GM12878 (cell line): ENCODE results near the gene TNFAIP8L1. TPM values are rescaled to one million over a fixed set of nuclear protein-coding genes. Genes with fewer than 3 reads are reported as not detected.

ENCODE experiments used
- ATAC-seq: fragments of 200-7000 bp; cut with Tn5 transposase; 3 replicates; pipeline ENCODE4 v1.9.1; 2020; ENCODE audit warnings: mild to moderate bottlenecking, moderate library complexity
- BruUV-seq: library from RNA; stranded (reverse); fragments of 400-500 nt; replicated peaks from 2 replicates; lab custom pipeline; 2021; lab: Mats Ljungman, UMichigan
- CTCF ChIA-PET: fragments of 300-600 bp; sonication (Branson Sonifier 250); formaldehyde crosslinking; extraction: SDS; loops from one replicate; lab custom pipeline; 2021; ENCODE audit warnings: inconsistent platforms; lab: Yijun Ruan, JAX
- POLR2A ChIA-PET: fragments of 350-600 bp; formaldehyde crosslinking; extraction: SDS; loops from one replicate; lab custom pipeline; 2021; ENCODE audit warnings: inconsistent platforms; lab: Charles Lee
- RAD21 ChIA-PET: fragments of 300-600 bp; sonication (Branson Sonifier 250); formaldehyde crosslinking; loops from one replicate; lab custom pipeline; 2023; ENCODE audit warnings: antibody characterized with exemption; ENCODE audit not compliant: unreplicated experiment; lab: Charles Lee
- SMC1A ChIA-PET: fragments of 300-600 bp; sonication (Branson Sonifier 250); formaldehyde crosslinking; loops from one replicate; lab custom pipeline; 2023; ENCODE audit not compliant: unreplicated experiment, uncharacterized antibody; lab: Charles Lee
- DNase-seq: peaks from one replicate; pipeline ENCODE4 v3.0.0-alpha.2; 2011; ENCODE audit warnings: low read depth, low spot score
- FAIRE-seq: peaks from 3 replicates; lab custom pipeline; 2011; peaks lifted over from hg19 to GRCh38; lab: Jason Lieb, UNC
- H2AFZ ChIP-seq: 2 replicates; pipeline ENCODE4 v1.6.0; 2011; ENCODE audit warnings: low read depth, low read length, control low read depth; ENCODE audit not compliant: control insufficient read depth
- H3K27ac ChIP-seq: 2 replicates; pipeline ENCODE4 v1.5.1; 2011; ENCODE audit warnings: control low read depth; ENCODE audit not compliant: control insufficient read depth, insufficient read depth
- H3K27me3 ChIP-seq, 2 experiments: replicated peaks in 1 of 2; 2 replicates each; pipeline versions ENCODE4 v1.6.0 to v1.6.1; 2011; ENCODE audit warnings: low read length in 1 of 2; ENCODE audit not compliant: control insufficient read depth in 2 of 2, insufficient read depth in 2 of 2
- H3K36me3 ChIP-seq, 2 experiments: 2 replicates each; pipeline ENCODE4 v1.5.1; 2011; ENCODE audit warnings: low read length in 1 of 2; ENCODE audit not compliant: control insufficient read depth in 2 of 2, insufficient read depth in 2 of 2
- H3K4me1 ChIP-seq: 2 replicates; pipeline ENCODE4 v1.6.1; 2011; ENCODE audit warnings: mild to moderate bottlenecking, low read length, moderate library complexity, mixed read lengths; ENCODE audit not compliant: control insufficient read depth, insufficient read depth
- H3K4me2 ChIP-seq: 2 replicates; pipeline ENCODE4 v1.6.0; 2011; ENCODE audit warnings: control low read depth; ENCODE audit not compliant: control insufficient read depth, insufficient read depth
- H3K4me3 ChIP-seq: fragments of 200-600 bp; sonication (generic); 2 replicates; pipeline ENCODE4 v1.5.1; 2016
- H3K79me2 ChIP-seq: 2 replicates; pipeline ENCODE4 v1.6.0; 2011; ENCODE audit warnings: low read length; ENCODE audit not compliant: control insufficient read depth, insufficient read depth
- H3K9ac ChIP-seq: 2 replicates; pipeline ENCODE4 v1.8.0; 2011; ENCODE audit warnings: low read length, control low read depth, mixed read lengths; ENCODE audit not compliant: control insufficient read depth, insufficient read depth
- H3K9me3 ChIP-seq: replicated peaks from 3 replicates; pipeline ENCODE4 v1.5.1; 2011; ENCODE audit warnings: mild to moderate bottlenecking, low read length; ENCODE audit not compliant: control insufficient read depth, insufficient read depth
- H4K20me1 ChIP-seq: 2 replicates; pipeline ENCODE4 v1.6.0; 2011; ENCODE audit not compliant: control insufficient read depth, insufficient read depth
- CHD1 ChIP-seq: IDR thresholded peaks from 2 replicates; pipeline ENCODE4 v1.6.1; 2012; ENCODE audit warnings: low read depth, low read length, improper control_type of control experiment
- CREM ChIP-seq: IDR thresholded peaks from 2 replicates; pipeline ENCODE4 v1.6.1; 2014; ENCODE audit warnings: antibody characterized with exemption, low read depth
- JUNB ChIP-seq: IDR thresholded peaks from 2 replicates; pipeline ENCODE4 v1.6.1; 2016; ENCODE audit warnings: antibody characterized with exemption, mild to moderate bottlenecking
- NFXL1 ChIP-seq: fragments of 450-650 bp; IDR thresholded peaks from 2 replicates; pipeline ENCODE4 v1.6.1; 2017; ENCODE audit warnings: antibody characterized with exemption, mild to moderate bottlenecking, borderline replicate concordance
- NR2C1 ChIP-seq: fragments of 450-650 bp; IDR thresholded peaks from 2 replicates; pipeline ENCODE4 v1.6.1; 2017; ENCODE audit warnings: antibody characterized with exemption, mild to moderate bottlenecking, moderate library complexity
- SMARCA5 ChIP-seq: fragments of 450-650 bp; IDR thresholded peaks from 2 replicates; pipeline ENCODE4 v1.6.1; 2017; ENCODE audit warnings: mild to moderate bottlenecking
- SREBF1 ChIP-seq: IDR thresholded peaks from 2 replicates; pipeline ENCODE4 v1.6.1; 2012; ENCODE audit warnings: mild to moderate bottlenecking, low read length
- SREBF2 ChIP-seq: IDR thresholded peaks from 2 replicates; pipeline ENCODE4 v1.6.1; 2012; ENCODE audit warnings: mild to moderate bottlenecking, low read length
- TARDBP ChIP-seq: IDR thresholded peaks from 2 replicates; pipeline ENCODE4 v1.6.1; 2016; ENCODE audit warnings: borderline replicate concordance
- ZNF217 ChIP-seq: fragments of 450-650 bp; IDR thresholded peaks from 2 replicates; pipeline ENCODE4 v1.6.1; 2017; ENCODE audit warnings: antibody characterized with exemption, mild to moderate bottlenecking
- WGBS: methylation state at CpG from one replicate; pipeline ENCODE4 v1.1.6; 2016; ENCODE audit warnings: low lambda C conversion rate; ENCODE audit not compliant: insufficient replicate concordance, insufficient coverage; ENCODE audit errors: missing lambda C conversion rate; 5-methylcytosine and 5-hydroxymethylcytosine counted together
- in situ Hi-C: fragments of 300-500 bp; cut with MboI; formaldehyde crosslinking; loops from 9 replicates; pipeline ENCODE4 v1.14.3; 2018; ENCODE audit warnings: mixed read lengths
- intact Hi-C: fragments of 100-400 bp; cut with micrococcal nuclease; formaldehyde crosslinking; loops from one replicate; pipeline ENCODE4 v1.14.2; 2022; ENCODE audit not compliant: unreplicated experiment
- polyA plus RNA-seq, 11 experiments: library from polyadenylated mRNA; depleted of rRNA in 4 of 11; unstranded in 6 of 11; stranded (reverse) in 5 of 11; fragments of >200 nt; fragmentation: Nextera tagmentation in 4 of 11; fragmentation: Illumina TruSeq in 1 of 11; extraction: Ambion mirVana in 4 of 11; extraction: Trizol in 1 of 11; gene quantifications; 1 replicate in 1 of 11; 2 replicates in 10 of 11; pipeline versions ENCODE4 v1.2.1 to v1.2.3, GENCODE V29; 2011 to 2016; ENCODE audit warnings: inconsistent platforms in 2 of 11, missing spikeins in 2 of 11, low read depth in 1 of 11
- total RNA-seq, 4 experiments: library from RNA; depleted of rRNA in 3 of 4; stranded (reverse); fragments of >200 nt in 3 of 4; fragmentation: Illumina TruSeq in 1 of 4; extraction: Trizol in 1 of 4; gene quantifications; 2 replicates each; pipeline versions ENCODE4 v1.2.1 to v1.2.3, GENCODE V29; 2013 to 2021
- TF ChIP-seq, protein P1 (sequence below): IDR thresholded peaks from 2 replicates; pipeline ENCODE4 v1.6.1; 2011; ENCODE audit warnings: borderline replicate concordance, low read depth, mild to moderate bottlenecking, moderate library complexity, low read length; ENCODE audit not compliant: insufficient read depth, poor library complexity, severe bottlenecking
- TF ChIP-seq, protein P2 (sequence below): fragments of 450-650 bp; conservative IDR thresholded peaks from 2 replicates; pipeline ENCODE4 v1.6.1; 2017; ENCODE audit warnings: mild to moderate bottlenecking, moderate library complexity
- TF ChIP-seq, protein P3 (sequence below): fragments of 450-650 bp; formaldehyde crosslinking; IDR thresholded peaks from 2 replicates; pipeline ENCODE4 v1.4.0; 2022; ENCODE audit warnings: mild to moderate bottlenecking, moderate library complexity

TNFAIP8L1 gene
- total and polyA plus RNA-seq, 10 of the 15 experiments (the other 5 are each of a cell fraction or from before 2014, with no cell fraction given), result 0.93 to 12.7 (median 8.6) TPM

DNA sequence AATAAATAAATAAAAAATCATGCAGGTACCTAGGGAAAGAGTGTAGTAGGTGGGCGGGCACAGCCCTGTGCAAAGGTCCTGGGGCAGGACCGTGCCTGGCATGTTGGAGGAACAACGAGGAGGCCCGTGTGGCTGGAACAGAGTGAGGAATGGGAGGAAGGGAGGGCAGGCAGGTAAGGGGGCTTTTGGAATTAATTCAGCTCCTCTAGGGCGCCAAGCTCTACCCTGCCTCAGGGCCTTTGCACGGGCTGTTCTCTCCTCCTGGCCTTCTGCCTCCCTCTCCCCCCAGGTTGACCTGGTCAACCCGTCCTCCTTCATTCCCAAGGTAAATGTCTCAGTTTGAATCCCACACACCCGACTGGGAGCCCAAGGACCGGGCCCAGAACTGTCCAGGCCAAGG is 48.8 kb upstream of the TNFAIP8L1 start:
- BruUV-seq, result no TSS peak
- Histone ChIP-seq H3K79me2 (no peaks in the 10 kb centered on the region), H3K4me3 (no peak overlapping the region), H2AFZ (no peak overlapping the region), H3K27me3 (peaks cover 0 to 1% of the 10 kb centered on the region in 2 experiments; a peak in 1 of 4 replicates), H3K4me2 (no peak overlapping the region), H3K4me1 (no peaks in the 10 kb centered on the region), H3K9ac (no peak overlapping the region), H3K9me3 (no peaks in the 10 kb centered on the region), H3K27ac (no peak overlapping the region), H3K36me3 (no peaks in the 10 kb centered on the region), H4K20me1 (no peaks in the 10 kb centered on the region)
- DNase-seq (no peak), ATAC-seq (no peak), FAIRE-seq (no peak)
- ChIA-PET SMC1A (interaction anchor here (1.4 to 1.5 kb wide), 2 partner anchors 11 to 50 kb away, joined by 3 read pairs; no protein-coding TSS in a partner anchor), RAD21 (interaction anchor here (1.8 kb wide), 1 partner anchor 46 kb away, joined by 9 read pairs; no protein-coding TSS in a partner anchor), CTCF (interaction anchor here (1.4 to 2.1 kb wide), 3 partner anchors 14 to 201 kb away, joined by 7 to 18 read pairs (median 9); partner anchors contain the start of gene FEM1A), POLR2A (interaction anchor here (0.5 kb wide), 1 partner anchor 1901 kb away, joined by 3 read pairs; no protein-coding TSS in a partner anchor)
- in situ Hi-C loops (no loop called here), intact Hi-C loops (no loop called here)
- TF ChIP-seq, protein P1, sequence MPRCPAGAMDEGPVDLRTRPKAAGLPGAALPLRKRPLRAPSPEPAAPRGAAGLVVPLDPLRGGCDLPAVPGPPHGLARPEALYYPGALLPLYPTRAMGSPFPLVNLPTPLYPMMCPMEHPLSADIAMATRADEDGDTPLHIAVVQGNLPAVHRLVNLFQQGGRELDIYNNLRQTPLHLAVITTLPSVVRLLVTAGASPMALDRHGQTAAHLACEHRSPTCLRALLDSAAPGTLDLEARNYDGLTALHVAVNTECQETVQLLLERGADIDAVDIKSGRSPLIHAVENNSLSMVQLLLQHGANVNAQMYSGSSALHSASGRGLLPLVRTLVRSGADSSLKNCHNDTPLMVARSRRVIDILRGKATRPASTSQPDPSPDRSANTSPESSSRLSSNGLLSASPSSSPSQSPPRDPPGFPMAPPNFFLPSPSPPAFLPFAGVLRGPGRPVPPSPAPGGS, result no peak
- TF ChIP-seq, protein P2, sequence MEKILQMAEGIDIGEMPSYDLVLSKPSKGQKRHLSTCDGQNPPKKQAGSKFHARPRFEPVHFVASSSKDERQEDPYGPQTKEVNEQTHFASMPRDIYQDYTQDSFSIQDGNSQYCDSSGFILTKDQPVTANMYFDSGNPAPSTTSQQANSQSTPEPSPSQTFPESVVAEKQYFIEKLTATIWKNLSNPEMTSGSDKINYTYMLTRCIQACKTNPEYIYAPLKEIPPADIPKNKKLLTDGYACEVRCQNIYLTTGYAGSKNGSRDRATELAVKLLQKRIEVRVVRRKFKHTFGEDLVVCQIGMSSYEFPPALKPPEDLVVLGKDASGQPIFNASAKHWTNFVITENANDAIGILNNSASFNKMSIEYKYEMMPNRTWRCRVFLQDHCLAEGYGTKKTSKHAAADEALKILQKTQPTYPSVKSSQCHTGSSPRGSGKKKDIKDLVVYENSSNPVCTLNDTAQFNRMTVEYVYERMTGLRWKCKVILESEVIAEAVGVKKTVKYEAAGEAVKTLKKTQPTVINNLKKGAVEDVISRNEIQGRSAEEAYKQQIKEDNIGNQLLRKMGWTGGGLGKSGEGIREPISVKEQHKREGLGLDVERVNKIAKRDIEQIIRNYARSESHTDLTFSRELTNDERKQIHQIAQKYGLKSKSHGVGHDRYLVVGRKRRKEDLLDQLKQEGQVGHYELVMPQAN, result no peak
- TF ChIP-seq, protein P3, sequence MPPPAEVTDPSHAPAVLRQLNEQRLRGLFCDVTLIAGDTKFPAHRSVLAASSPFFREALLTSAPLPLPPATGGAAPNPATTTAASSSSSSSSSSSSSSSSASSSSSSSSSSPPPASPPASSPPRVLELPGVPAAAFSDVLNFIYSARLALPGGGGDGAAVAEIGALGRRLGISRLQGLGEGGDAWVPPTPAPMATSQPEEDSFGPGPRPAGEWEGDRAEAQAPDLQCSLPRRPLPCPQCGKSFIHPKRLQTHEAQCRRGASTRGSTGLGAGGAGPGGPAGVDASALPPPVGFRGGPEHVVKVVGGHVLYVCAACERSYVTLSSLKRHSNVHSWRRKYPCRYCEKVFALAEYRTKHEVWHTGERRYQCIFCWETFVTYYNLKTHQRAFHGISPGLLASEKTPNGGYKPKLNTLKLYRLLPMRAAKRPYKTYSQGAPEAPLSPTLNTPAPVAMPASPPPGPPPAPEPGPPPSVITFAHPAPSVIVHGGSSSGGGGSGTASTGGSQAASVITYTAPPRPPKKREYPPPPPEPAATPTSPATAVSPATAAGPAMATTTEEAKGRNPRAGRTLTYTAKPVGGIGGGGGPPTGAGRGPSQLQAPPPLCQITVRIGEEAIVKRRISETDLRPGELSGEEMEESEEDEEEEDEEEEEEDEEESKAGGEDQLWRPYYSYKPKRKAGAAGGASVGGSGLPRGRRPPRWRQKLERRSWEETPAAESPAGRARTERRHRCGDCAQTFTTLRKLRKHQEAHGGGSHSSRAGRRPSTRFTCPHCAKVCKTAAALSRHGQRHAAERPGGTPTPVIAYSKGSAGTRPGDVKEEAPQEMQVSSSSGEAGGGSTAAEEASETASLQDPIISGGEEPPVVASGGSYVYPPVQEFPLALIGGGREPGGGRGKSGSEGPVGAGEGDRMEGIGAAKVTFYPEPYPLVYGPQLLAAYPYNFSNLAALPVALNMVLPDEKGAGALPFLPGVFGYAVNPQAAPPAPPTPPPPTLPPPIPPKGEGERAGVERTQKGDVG (CRISPR knock-in tag), result no peak
- TF ChIP-seq SMARCA5 (no peak), TARDBP (no peak), SREBF1 (no peak), SREBF2 (no peak), CHD1 (no peak), JUNB (no peak), ZNF217 (no peak), CREM (no peak), NFXL1 (no peak), NR2C1 (no peak)
- 47% methylated on average over 9 of the region's 9 CpGs for WGBS
